ENCODE results near the gene MGLL.

The MGLL gene

GRCh38 chr3:127860211-127860696, 37.9 kb upstream of the MGLL start:
- no peaks in the 10 kb centered on the region for H3K36me3 ChIP-seq
- no peaks in the 10 kb centered on the region for H3K9me3 ChIP-seq
- no peak overlapping the region for H3K27ac ChIP-seq
- H3K4me3 ChIP-seq (ENCODE audit: low read depth in 1 of 2, low read length in 1 of 2), result no peak overlapping the region
- no peaks in the 10 kb centered on the region for H3K4me1 ChIP-seq (ENCODE audit: control insufficient read depth in 1 of 2, insufficient read depth in 1 of 2, low read depth in 1 of 2, low read length in 1 of 2)
- no peaks in the 10 kb centered on the region for H3K27me3 ChIP-seq
- TF ChIP-seq, protein P1, sequence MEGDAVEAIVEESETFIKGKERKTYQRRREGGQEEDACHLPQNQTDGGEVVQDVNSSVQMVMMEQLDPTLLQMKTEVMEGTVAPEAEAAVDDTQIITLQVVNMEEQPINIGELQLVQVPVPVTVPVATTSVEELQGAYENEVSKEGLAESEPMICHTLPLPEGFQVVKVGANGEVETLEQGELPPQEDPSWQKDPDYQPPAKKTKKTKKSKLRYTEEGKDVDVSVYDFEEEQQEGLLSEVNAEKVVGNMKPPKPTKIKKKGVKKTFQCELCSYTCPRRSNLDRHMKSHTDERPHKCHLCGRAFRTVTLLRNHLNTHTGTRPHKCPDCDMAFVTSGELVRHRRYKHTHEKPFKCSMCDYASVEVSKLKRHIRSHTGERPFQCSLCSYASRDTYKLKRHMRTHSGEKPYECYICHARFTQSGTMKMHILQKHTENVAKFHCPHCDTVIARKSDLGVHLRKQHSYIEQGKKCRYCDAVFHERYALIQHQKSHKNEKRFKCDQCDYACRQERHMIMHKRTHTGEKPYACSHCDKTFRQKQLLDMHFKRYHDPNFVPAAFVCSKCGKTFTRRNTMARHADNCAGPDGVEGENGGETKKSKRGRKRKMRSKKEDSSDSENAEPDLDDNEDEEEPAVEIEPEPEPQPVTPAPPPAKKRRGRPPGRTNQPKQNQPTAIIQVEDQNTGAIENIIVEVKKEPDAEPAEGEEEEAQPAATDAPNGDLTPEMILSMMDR (IDR thresholded peaks at IDR 0.05), result no peak

GRCh38 chr3:127859730-127860129, 37.4 kb upstream of the MGLL start:
- Histone ChIP-seq H3K9me3 (no peaks in the 10 kb centered on the region), H3K27ac (no peak overlapping the region), H3K36me3 (no peaks in the 10 kb centered on the region), H3K4me1 (ENCODE audit: control insufficient read depth in 1 of 2, insufficient read depth in 1 of 2, low read depth in 1 of 2, low read length in 1 of 2) (no peaks in the 10 kb centered on the region), H3K4me3 (ENCODE audit: low read depth in 1 of 2, low read length in 1 of 2) (no peak overlapping the region), H3K27me3 (no peaks in the 10 kb centered on the region)
- TF ChIP-seq, protein P1 (IDR thresholded peaks at IDR 0.05), result no peak

DNA sequence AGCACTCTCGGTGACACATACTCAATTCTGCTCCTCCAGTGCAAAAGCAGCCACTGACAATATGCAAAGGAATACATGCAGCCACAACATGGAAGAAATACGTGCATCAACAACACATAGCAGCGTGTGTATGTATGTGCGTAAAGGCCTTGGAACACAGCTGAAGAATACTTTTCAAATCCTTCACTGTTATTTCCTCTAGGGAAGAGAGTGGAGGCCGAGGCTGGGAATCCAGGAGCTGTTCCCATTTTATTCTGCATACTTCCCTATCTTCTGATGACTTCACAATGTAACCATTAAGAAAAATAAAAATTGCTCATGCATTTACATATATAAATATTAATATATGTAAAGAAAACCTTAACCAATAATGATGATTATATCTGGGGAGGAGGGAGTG, 36.6 kb upstream of the MGLL start:
- no peaks in the 10 kb centered on the region for H3K27me3 ChIP-seq
- H3K27ac ChIP-seq, result no peak overlapping the region
- H3K9me3 ChIP-seq, result no peaks in the 10 kb centered on the region
- no peak overlapping the region for H3K4me3 ChIP-seq (ENCODE audit: low read depth in 1 of 2, low read length in 1 of 2)
- TF ChIP-seq, protein P1 (IDR thresholded peaks at IDR 0.05), result no peak
- no peaks in the 10 kb centered on the region for H3K4me1 ChIP-seq (ENCODE audit: control insufficient read depth in 1 of 2, insufficient read depth in 1 of 2, low read depth in 1 of 2, low read length in 1 of 2)
- H3K36me3 ChIP-seq, result no peaks in the 10 kb centered on the region

GRCh38 chr3:127858521-127858920, 36.2 kb upstream of the MGLL start:
- Histone ChIP-seq H3K4me3 (ENCODE audit: low read depth in 1 of 2, low read length in 1 of 2) (no peak overlapping the region), H3K9me3 (no peaks in the 10 kb centered on the region), H3K27ac (no peak overlapping the region), H3K36me3 (no peaks in the 10 kb centered on the region), H3K27me3 (no peaks in the 10 kb centered on the region), H3K4me1 (ENCODE audit: control insufficient read depth in 1 of 2, insufficient read depth in 1 of 2, low read depth in 1 of 2, low read length in 1 of 2) (no peaks in the 10 kb centered on the region)
- TF ChIP-seq, protein P1 (IDR thresholded peaks at IDR 0.05), result no peak

- Histone ChIP-seq H3K27me3 (no peaks in the 10 kb centered on the region), H3K9me3 (no peaks in the 10 kb centered on the region), H3K36me3 (no peaks in the 10 kb centered on the region), H3K27ac (no peak overlapping the region), H3K4me1 (ENCODE audit: control insufficient read depth in 1 of 2, insufficient read depth in 1 of 2, low read depth in 1 of 2, low read length in 1 of 2) (no peaks in the 10 kb centered on the region), H3K4me3 (ENCODE audit: low read depth in 1 of 2, low read length in 1 of 2) (no peak overlapping the region)
- TF ChIP-seq, protein P1 (IDR thresholded peaks at IDR 0.05), result no peak
These were observed 35.0 kb upstream of the MGLL start for GRCh38 chr3:127857333-127857732.

GRCh38 chr3:127856801-127857200, 34.5 kb upstream of the MGLL start:
- H3K4me1 ChIP-seq (ENCODE audit: control insufficient read depth in 1 of 2, insufficient read depth in 1 of 2, low read depth in 1 of 2, low read length in 1 of 2), result no peaks in the 10 kb centered on the region
- no peak overlapping the region for H3K27ac ChIP-seq
- H3K4me3 ChIP-seq (ENCODE audit: low read depth in 1 of 2, low read length in 1 of 2), result no peak overlapping the region
- H3K27me3 ChIP-seq, result no peaks in the 10 kb centered on the region
- TF ChIP-seq, protein P1 (IDR thresholded peaks at IDR 0.05), result no peak
- no peaks in the 10 kb centered on the region for H3K9me3 ChIP-seq
- H3K36me3 ChIP-seq, result no peaks in the 10 kb centered on the region
